Measurements from ENCODE around the gene NFIB.

Gene NFIB

GRCh38 chr9:14349146-14349446 is 35.2 kb upstream of the NFIB start:
- TF ChIP-seq ZFX (IDR thresholded peaks at IDR 0.05; ENCODE audit: borderline replicate concordance) (no peak), CTCF (IDR thresholded peaks at IDR 0.05) (no peak)
- no peak overlapping the region for H3K27ac ChIP-seq

- TF ChIP-seq ZFX (IDR thresholded peaks at IDR 0.05; ENCODE audit: borderline replicate concordance) (no peak), CTCF (IDR thresholded peaks at IDR 0.05) (no peak)
- no peak overlapping the region for H3K27ac ChIP-seq
Measured at GRCh38 chr9:14348373-14349145, 34.6 kb upstream of the NFIB start.

GRCh38 chr9:14348123-14348372 is 34.1 kb upstream of the NFIB start:
- no peak for TF ChIP-seq CTCF (IDR thresholded peaks at IDR 0.05)
- TF ChIP-seq ZFX (IDR thresholded peaks at IDR 0.05; ENCODE audit: borderline replicate concordance), result no peak
- H3K27ac ChIP-seq, result no peak overlapping the region

GRCh38 chr9:14347406-14348122 is 33.6 kb upstream of the NFIB start:
- TF ChIP-seq CTCF (IDR thresholded peaks at IDR 0.05) (peak; percentile 35), ZFX (IDR thresholded peaks at IDR 0.05; ENCODE audit: borderline replicate concordance) (no peak)
- H3K27ac ChIP-seq, result no peak overlapping the region

- no peak overlapping the region for H3K27ac ChIP-seq
- TF ChIP-seq ZFX (IDR thresholded peaks at IDR 0.05; ENCODE audit: borderline replicate concordance) (no peak), CTCF (IDR thresholded peaks at IDR 0.05) (no peak)
Measured at GRCh38 chr9:14346811-14347405, 33.0 kb upstream of the NFIB start.

GRCh38 chr9:14346231-14346791 is 32.4 kb upstream of the NFIB start:
- H3K27ac ChIP-seq, result no peak overlapping the region
- TF ChIP-seq ZFX (IDR thresholded peaks at IDR 0.05; ENCODE audit: borderline replicate concordance), result no peak
- no peak for TF ChIP-seq CTCF (IDR thresholded peaks at IDR 0.05)

Data from 22Rv1 (cell line).